AG10803 (cell line): ENCODE data around the gene DPH5.
A peak's percentile ranks its signal among the peaks of the same experiment; 100 is the strongest.
"Not testable (repeated sequence)": the region's sequence is repeated elsewhere in the genome, so short reads cannot be mapped to it uniquely, and the experiment has no call there.

Source experiments
- DNase-seq: peaks from one replicate; pipeline ENCODE4 v3.0.0; 2010; ENCODE audit warnings: low read depth
- H3K4me3 ChIP-seq: 2 replicates; pipeline ENCODE4 v1.5.1; 2011; ENCODE audit warnings: mild to moderate bottlenecking, low read length, control low read depth
- CTCF ChIP-seq: conservative IDR thresholded peaks from 2 replicates; pipeline ENCODE4 v1.5.1; 2011; ENCODE audit warnings: mild to moderate bottlenecking, low read length, control low read depth, inconsistent platforms

The DPH5 gene

GRCh38 chr1:100969327-100969726 is 56.3 kb downstream of the DPH5 start:
- TF ChIP-seq CTCF, result no peak
- H3K4me3 ChIP-seq, result no peak overlapping the region

DNA sequence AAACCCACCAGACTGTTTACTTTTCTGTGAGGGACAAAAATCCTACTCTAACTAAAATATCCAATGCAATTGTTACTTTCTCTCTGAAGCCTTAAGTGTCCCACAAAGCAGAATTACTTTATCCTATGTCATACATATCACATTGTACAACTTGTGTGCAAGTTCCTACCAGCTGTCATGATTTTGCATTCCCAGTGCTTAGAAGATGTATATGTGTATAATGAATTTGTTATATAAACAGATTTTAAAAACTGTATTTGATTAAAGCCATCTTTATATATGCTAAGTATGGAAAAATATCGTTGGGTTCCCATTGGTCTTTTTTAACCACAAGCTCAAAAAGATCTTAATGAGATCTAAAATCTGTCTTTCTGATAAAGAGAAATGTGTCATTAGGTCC is 57.0 kb downstream of the DPH5 start:
- H3K4me3 ChIP-seq, result no peak overlapping the region
- TF ChIP-seq CTCF, result no peak
- DNase-seq, result no peak

More at GRCh38 chr1:100969327-100969726, 56.3 kb downstream of the DPH5 start:
- DNase-seq, result no peak

DNA sequence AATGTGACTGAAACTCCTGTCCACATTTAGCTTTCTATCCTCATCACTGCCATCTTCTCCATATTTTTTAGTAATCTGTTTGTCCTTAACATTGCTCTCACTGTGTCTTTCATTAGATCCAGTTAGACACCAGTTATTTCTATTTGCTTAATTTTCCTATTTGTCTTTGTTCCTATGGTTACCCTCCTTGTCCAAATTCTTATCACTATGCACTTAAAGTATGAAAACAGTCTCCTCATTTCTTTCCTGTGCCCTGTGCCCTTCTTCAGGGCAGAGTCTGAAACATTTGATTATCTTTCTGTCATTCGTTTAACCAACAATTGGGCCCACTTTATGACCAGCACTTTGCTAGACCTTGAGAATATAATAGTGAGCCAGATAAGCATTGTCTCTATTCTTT is 65.5 kb downstream of the DPH5 start:
- no peak for DNase-seq
- TF ChIP-seq CTCF, result no peak
- no peak overlapping the region for H3K4me3 ChIP-seq

GRCh38 chr1:100959502-100960060 is 66.0 kb downstream of the DPH5 start:
- DNase-seq, result peak; percentile 5
- TF ChIP-seq CTCF, result no peak

DNA sequence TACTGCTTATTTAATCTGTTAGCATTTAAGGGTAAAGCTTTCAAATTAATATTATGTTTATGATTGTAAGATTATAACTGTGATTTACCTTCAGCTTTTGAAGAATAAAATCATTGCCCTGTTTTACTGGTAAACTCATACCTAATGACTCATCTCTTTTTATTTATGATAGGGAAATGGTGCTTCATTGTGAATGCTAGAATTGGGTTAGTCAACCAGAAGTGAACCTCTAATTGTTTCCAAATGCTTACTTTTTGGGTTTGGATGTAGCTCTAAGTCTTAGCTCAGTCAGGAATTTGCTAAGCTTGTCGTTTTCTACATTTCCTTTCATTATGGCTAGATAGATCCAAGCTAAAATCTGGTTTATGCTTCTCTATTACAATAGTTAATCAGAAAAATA is 70.3 kb downstream of the DPH5 start:
- no peak for TF ChIP-seq CTCF
- peak overlapping the region; percentile 19 for H3K4me3 ChIP-seq
- DNase-seq, result peak; percentile 95

More at GRCh38 chr1:100959502-100960060, 66.0 kb downstream of the DPH5 start:
- H3K4me3 ChIP-seq, result no peak overlapping the region

GRCh38 chr1:100953960-100954730 is 71.4 kb downstream of the DPH5 start:
- TF ChIP-seq CTCF, result no peak
- DNase-seq, result no peak
- no peak overlapping the region for H3K4me3 ChIP-seq

- not testable (repeated sequence) for H3K4me3 ChIP-seq, DNase-seq
Measured at GRCh38 chr1:100952970-100953369, 72.6 kb downstream of the DPH5 start.
